Calu3 (cell line): ENCODE results near the gene GBA2. TPM values are rescaled to one million over a fixed set of nuclear protein-coding genes. Genes with fewer than 3 reads are reported as not detected.

Experiments used
- BruUV-seq: library from RNA; stranded (reverse); fragments of 400-500 nt; replicated peaks from 2 replicates; lab custom pipeline; 2021; lab: Mats Ljungman, UMichigan
- CTCF ChIA-PET: fragments of 300-600 bp; sonication (Branson Sonifier 250); formaldehyde crosslinking; loops from one replicate; lab custom pipeline; 2022; ENCODE audit warnings: antibody characterized with exemption; lab: Charles Lee
- DNase-seq: peaks from one replicate; pipeline ENCODE4 v3.0.0; 2022
- H3K27ac Mint-ChIP-seq: one replicate; pipeline ENCODE4 v1.8.0; 2022; ENCODE audit warnings: mixed read lengths; ENCODE audit not compliant: unreplicated experiment
- H3K27me3 Mint-ChIP-seq: one replicate; pipeline ENCODE4 v1.8.0; 2022; ENCODE audit warnings: mixed read lengths; ENCODE audit not compliant: unreplicated experiment
- H3K36me3 Mint-ChIP-seq: one replicate; pipeline ENCODE4 v1.8.0; 2022; ENCODE audit warnings: mild to moderate bottlenecking, moderate library complexity, mixed read lengths; ENCODE audit not compliant: insufficient read depth, unreplicated experiment
- H3K4me1 Mint-ChIP-seq: one replicate; pipeline ENCODE4 v1.8.0; 2022; ENCODE audit warnings: mild to moderate bottlenecking, low read depth, mixed read lengths; ENCODE audit not compliant: unreplicated experiment
- H3K4me3 Mint-ChIP-seq: one replicate; pipeline ENCODE4 v1.8.0; 2022; ENCODE audit warnings: mild to moderate bottlenecking, low read depth, moderate library complexity, mixed read lengths; ENCODE audit not compliant: unreplicated experiment
- H3K9me3 Mint-ChIP-seq: one replicate; pipeline ENCODE4 v1.8.0; 2022; ENCODE audit warnings: low read depth, mixed read lengths; ENCODE audit not compliant: unreplicated experiment
- CTCF ChIP-seq: fragments of 200-600 bp; IDR thresholded peaks from one replicate; pipeline ENCODE4 v1.8.0; 2022; ENCODE audit warnings: antibody characterized with exemption; ENCODE audit not compliant: unreplicated experiment
- intact Hi-C: fragments of 100-400 bp; cut with micrococcal nuclease; formaldehyde crosslinking; loops from one replicate; pipeline ENCODE4 v1.10.0; 2022; ENCODE audit not compliant: unreplicated experiment
- total RNA-seq: library from RNA; stranded (reverse); gene quantifications from 2 replicates; pipeline ENCODE4 v1.2.3, GENCODE V29; 2022

Gene GBA2
- total RNA-seq, 1 experiment from 2014 or later = 62.7 TPM

GRCh38 chr9:35736201-35736633 is 12.8 kb downstream of the GBA2 start:
- Mint-ChIP-seq H3K4me3 (no peak overlapping the region), H3K27ac (no peak overlapping the region), H3K36me3 (peaks cover 54% of the 10 kb centered on the region), H3K9me3 (no peaks in the 10 kb centered on the region), H3K4me1 (no peaks in the 10 kb centered on the region), H3K27me3 (no peaks in the 10 kb centered on the region)
- intact Hi-C loops = loop anchor here (1.0 to 10.0 kb wide), 3 partner anchors 51 to 79 kb away; partner anchors contain the start of genes ARHGEF39, HINT2 and SPAG8
- no TSS peak for BruUV-seq
- DNase-seq = peak; percentile 72
- CTCF ChIA-PET = interaction anchor here (0.6 to 1.5 kb wide), 6 partner anchors 10 to 146 kb away, joined by 3 to 9 read pairs (median 4); partner anchors contain the start of gene SPAG8
- peak; percentile 56 for TF ChIP-seq CTCF

GRCh38 chr9:35734096-35734495 is 14.9 kb downstream of the GBA2 start:
- H3K9me3 Mint-ChIP-seq = no peaks in the 10 kb centered on the region
- CTCF ChIA-PET = interaction anchor here (0.6 kb wide), 1 partner anchor 580 kb away, joined by 3 read pairs; no protein-coding TSS in a partner anchor
- BruUV-seq = no TSS peak
- H3K36me3 Mint-ChIP-seq = peaks cover 49% of the 10 kb centered on the region
- no peak overlapping the region for H3K27ac Mint-ChIP-seq
- H3K27me3 Mint-ChIP-seq = no peaks in the 10 kb centered on the region
- H3K4me3 Mint-ChIP-seq = no peak overlapping the region
- TF ChIP-seq CTCF = no peak
- intact Hi-C loops = loop anchor here (10.0 kb wide), 2 partner anchors 69 to 81 kb away; partner anchors contain the start of genes ARHGEF39, HINT2 and SPAG8
- no peaks in the 10 kb centered on the region for H3K4me1 Mint-ChIP-seq
- DNase-seq = no peak

GRCh38 chr9:35732800-35733541 is 16.1 kb downstream of the GBA2 start:
- TSS peak; percentile 77 for BruUV-seq
- peak; percentile 54 for DNase-seq
- intact Hi-C loops = loop anchor here (10.0 kb wide), 2 partner anchors 68 to 82 kb away; partner anchors contain the start of genes ARHGEF39, HINT2 and SPAG8
- Mint-ChIP-seq H3K27ac (no peak overlapping the region), H3K9me3 (no peaks in the 10 kb centered on the region), H3K4me1 (no peaks in the 10 kb centered on the region), H3K36me3 (peaks cover 40% of the 10 kb centered on the region), H3K27me3 (no peaks in the 10 kb centered on the region), H3K4me3 (no peak overlapping the region)
- TF ChIP-seq CTCF = no peak
- CTCF ChIA-PET = interaction anchor here (0.6 to 1.9 kb wide), 8 partner anchors 16 to 1087 kb away, joined by 3 to 9 read pairs (median 4); partner anchors contain the start of genes ARHGEF39, CCDC107, GALT and GBA2

- Mint-ChIP-seq H3K36me3 (peaks cover 40% of the 10 kb centered on the region), H3K9me3 (no peaks in the 10 kb centered on the region), H3K27ac (no peak within 1 kb of the TSS), H3K4me1 (no peaks in the 10 kb centered on the region), H3K4me3 (no peak within 1 kb of the TSS), H3K27me3 (no peaks in the 10 kb centered on the region)
- CTCF ChIA-PET = interaction anchor here (0.6 to 1.9 kb wide), 11 partner anchors 15 to 171 kb away, joined by 3 to 9 read pairs (median 4); partner anchors contain the start of genes ARHGEF39, CCDC107, GBA2 and RGP1
- no TSS peak for BruUV-seq
- TF ChIP-seq CTCF = no peak
- DNase-seq = peak; percentile 94
- intact Hi-C loops = loop anchor here (10.0 kb wide), 2 partner anchors 67 to 83 kb away; partner anchors contain the start of genes ARHGEF39, HINT2 and SPAG8
Observed at GRCh38 chr9:35732185-35732799, 16.7 kb downstream of the GBA2 start, which contains the start of the genes CREB3 and TLN1. Gene CREB3 (plus strand): TSS chr9:35732666. CDS start chr9:35732773, 107 bp downstream. Gene TLN1 (minus strand): TSS chr9:35732195. CDS start chr9:35725694, 6,501 bp downstream.
